A549 (cell line): ENCODE data around the gene ASNSD1. TPM values are rescaled to one million over a fixed set of nuclear protein-coding genes. Genes with fewer than 3 reads are reported as not detected.
A peak's percentile ranks its signal among the peaks of the same experiment; 100 is the strongest.

Experiments used
- ATAC-seq, 2 experiments: fragments of 200-7000 bp in 1 of 2; fragments of >200 bp in 1 of 2; cut with Nextera tagmentation in 1 of 2; cut with Tn5 transposase in 1 of 2; 3 replicates each; pipeline versions ENCODE4 v1.8.0 to v1.9.1; 2018 to 2020; ENCODE audit warnings: mild to moderate bottlenecking in 1 of 2, moderate library complexity in 1 of 2
- CTCF ChIA-PET: fragments of 300-600 bp; sonication (Branson Sonifier 250); formaldehyde crosslinking; extraction: SDS; loops from one replicate; lab custom pipeline; 2021; ENCODE audit warnings: antibody characterized with exemption, inconsistent platforms; lab: Yijun Ruan, JAX
- POLR2A ChIA-PET: fragments of 350-600 bp; formaldehyde crosslinking; extraction: SDS; loops from one replicate; lab custom pipeline; 2021; ENCODE audit warnings: antibody characterized with exemption, inconsistent platforms; lab: Yijun Ruan, JAX
- DNase-seq, 2 experiments: peaks; one replicate each; pipeline versions ENCODE4 v3.0.0 to v3.0.0-alpha.2; 2011 to 2016; ENCODE audit warnings: low read depth in 1 of 2, low spot score in 1 of 2
- FAIRE-seq: peaks from 2 replicates; lab custom pipeline; 2011; peaks lifted over from hg19 to GRCh38; lab: Jason Lieb, UNC
- H3K27ac ChIP-seq, 2 experiments: fragments of >200 bp; sonication (Bioruptor Twin); formaldehyde crosslinking; 3 replicates each; pipeline ENCODE4 v1.5.1; 2016 to 2017
- H3K4me1 ChIP-seq: fragments of >200 bp; sonication (Bioruptor Twin); formaldehyde crosslinking; 3 replicates; pipeline ENCODE4 v1.6.1; 2016
- H3K4me2 ChIP-seq: fragments of >200 bp; sonication (Bioruptor Twin); formaldehyde crosslinking; 3 replicates; pipeline ENCODE4 v1.6.1; 2016
- H3K4me3 ChIP-seq: fragments of >200 bp; sonication (Bioruptor Twin); formaldehyde crosslinking; 3 replicates; pipeline ENCODE4 v1.5.1; 2016
- H3K9me3 ChIP-seq: fragments of >200 bp; sonication (Bioruptor Twin); formaldehyde crosslinking; 3 replicates; pipeline ENCODE4 v1.6.1; 2016
- BHLHE40 ChIP-seq: IDR thresholded peaks from 2 replicates; pipeline ENCODE4 v1.6.1; 2012; ENCODE audit warnings: low read depth, low read length, inconsistent platforms
- CBX2 ChIP-seq: fragments of 200-600 bp; sonication (generic); IDR thresholded peaks from 2 replicates; pipeline ENCODE4 v1.6.1; 2016; ENCODE audit warnings: low read depth, mild to moderate bottlenecking, borderline replicate concordance
- CBX8 ChIP-seq: fragments of 200-600 bp; sonication (generic); IDR thresholded peaks from 2 replicates; pipeline ENCODE4 v1.6.1; 2016
- CEBPB ChIP-seq, 2 experiments: fragments of >200 bp in 1 of 2; sonication (Bioruptor Twin) in 1 of 2; formaldehyde crosslinking in 1 of 2; IDR thresholded peaks; 2 replicates each; pipeline ENCODE4 v1.6.1; 2012 to 2016
- CHD2 ChIP-seq: fragments of 150-350 bp; IDR thresholded peaks from 2 replicates; pipeline ENCODE4 v1.6.1; 2014; ENCODE audit warnings: low read length; ENCODE audit not compliant: partially characterized antibody
- CHD4 ChIP-seq: fragments of 200-600 bp; sonication (generic); IDR thresholded peaks from 2 replicates; pipeline ENCODE4 v1.6.1; 2016; ENCODE audit warnings: antibody characterized with exemption, mild to moderate bottlenecking, borderline replicate concordance
- EP300 ChIP-seq, 2 experiments: fragments of >200 bp; sonication (Bioruptor Twin); formaldehyde crosslinking; IDR thresholded peaks; 2 replicates in 1 of 2; 3 replicates in 1 of 2; pipeline ENCODE4 v1.6.1; 2016 to 2017
- FOXS1 ChIP-seq: fragments of 250-450 bp; sonication (Bioruptor Pico); IDR thresholded peaks from 2 replicates; pipeline ENCODE4 v1.5.0; 2020; ENCODE audit warnings: mild to moderate bottlenecking, moderate library complexity
- HDAC2 ChIP-seq: fragments of 200-600 bp; sonication (generic); IDR thresholded peaks from 2 replicates; pipeline ENCODE4 v1.6.1; 2016
- HOXA7 ChIP-seq: fragments of 250-450 bp; sonication (Bioruptor Pico); IDR thresholded peaks from 2 replicates; pipeline ENCODE4 v1.5.0; 2020; ENCODE audit warnings: mild to moderate bottlenecking, moderate library complexity
- HOXB13 ChIP-seq: fragments of 250-450 bp; sonication (Bioruptor Pico); IDR thresholded peaks from 2 replicates; pipeline ENCODE4 v1.5.0; 2020; ENCODE audit warnings: low read depth, mild to moderate bottlenecking, moderate library complexity
- KDM1A ChIP-seq: fragments of 200-600 bp; sonication (generic); IDR thresholded peaks from 2 replicates; pipeline ENCODE4 v1.6.1; 2016; ENCODE audit warnings: low read depth, mild to moderate bottlenecking
- KDM5A ChIP-seq: fragments of 200-600 bp; sonication (generic); IDR thresholded peaks from 2 replicates; pipeline ENCODE4 v1.6.1; 2016; ENCODE audit warnings: antibody characterized with exemption, mild to moderate bottlenecking
- MAFK ChIP-seq: fragments of 450-650 bp; IDR thresholded peaks from 2 replicates; pipeline ENCODE4 v1.6.1; 2014; ENCODE audit not compliant: partially characterized antibody
- MAZ ChIP-seq: fragments of 150-350 bp; IDR thresholded peaks from 2 replicates; pipeline ENCODE4 v1.6.1; 2014; ENCODE audit warnings: antibody characterized with exemption, low read depth, low read length, borderline replicate concordance
- NPAS2 ChIP-seq: fragments of 250-450 bp; sonication (Bioruptor Pico); IDR thresholded peaks from 2 replicates; pipeline ENCODE4 v1.8.0; 2022; ENCODE audit warnings: mild to moderate bottlenecking, moderate library complexity, borderline replicate concordance
- PHF8 ChIP-seq: fragments of 200-600 bp; sonication (generic); IDR thresholded peaks from 2 replicates; pipeline ENCODE4 v1.6.1; 2016; ENCODE audit warnings: low read depth, mild to moderate bottlenecking, antibody characterized with exemption, moderate library complexity, borderline replicate concordance
- RAD21 ChIP-seq, 2 experiments: fragments of >200 bp in 1 of 2; sonication (Bioruptor Twin) in 1 of 2; formaldehyde crosslinking in 1 of 2; IDR thresholded peaks in 1 of 2; conservative IDR thresholded peaks in 1 of 2; 2 replicates in 1 of 2; 3 replicates in 1 of 2; pipeline ENCODE4 v1.6.1; 2012 to 2018; ENCODE audit warnings: inconsistent platforms in 1 of 2
- RARB ChIP-seq: fragments of 250-450 bp; sonication (Bioruptor Pico); IDR thresholded peaks from 2 replicates; pipeline ENCODE4 v1.8.0; 2021; ENCODE audit warnings: mild to moderate bottlenecking, moderate library complexity
- RCOR1 ChIP-seq: fragments of 150-350 bp; IDR thresholded peaks from 2 replicates; pipeline ENCODE4 v1.6.1; 2014; ENCODE audit warnings: antibody characterized with exemption, low read length, low read depth
- TFCP2L1 ChIP-seq: fragments of 250-450 bp; sonication (Bioruptor Pico); IDR thresholded peaks from 2 replicates; pipeline ENCODE4 v1.5.0; 2021; ENCODE audit warnings: mild to moderate bottlenecking
- ZC3H11A ChIP-seq: fragments of 450-650 bp; IDR thresholded peaks from 2 replicates; pipeline ENCODE4 v1.6.1; 2014; ENCODE audit warnings: antibody characterized with exemption, mild to moderate bottlenecking
- WGBS: methylation state at CpG from one replicate; pipeline ENCODE4 v1.1.6; 2017; ENCODE audit errors: missing lambda C conversion rate; 5-methylcytosine and 5-hydroxymethylcytosine counted together
- polyA plus RNA-seq, 4 experiments: library from polyadenylated mRNA; depleted of rRNA in 3 of 4; stranded (reverse); fragments of >200 nt; fragmentation: RNase III in 1 of 4; extraction: RNeasy Plus Mini Kit Qiagen cat#74134 plus additional on column Dnase treatment in 1 of 4; gene quantifications; 2 replicates in 3 of 4; 3 replicates in 1 of 4; pipeline ENCODE4 v1.2.3, GENCODE V29; 2011 to 2017
- TF ChIP-seq, protein P1 (sequence below): fragments of >200 bp; sonication (Bioruptor Twin); formaldehyde crosslinking; IDR thresholded peaks from 3 replicates; pipeline ENCODE4 v1.6.1; 2016
- TF ChIP-seq, protein P2 (sequence below): IDR thresholded peaks from 2 replicates; pipeline ENCODE4 v1.6.1; 2012; ENCODE audit warnings: low read depth, borderline replicate concordance
- TF ChIP-seq, protein P3 (sequence below): fragments of 200-600 bp; sonication (generic); IDR thresholded peaks from 2 replicates; pipeline ENCODE4 v1.6.1; 2016; ENCODE audit warnings: antibody characterized with exemption, mild to moderate bottlenecking, moderate library complexity
- TF ChIP-seq, protein P4 (sequence below): fragments of 450-650 bp; IDR thresholded peaks from 2 replicates; pipeline ENCODE4 v1.6.1; 2014; ENCODE audit warnings: antibody characterized with exemption
- TF ChIP-seq, protein P5 (sequence below): IDR thresholded peaks from 2 replicates; pipeline ENCODE4 v1.6.1; 2012

The ASNSD1 gene
- polyA plus RNA-seq, 2 of the 4 experiments (the other 2 are of a cell fraction): 45.9 to 69.0 TPM

DNA sequence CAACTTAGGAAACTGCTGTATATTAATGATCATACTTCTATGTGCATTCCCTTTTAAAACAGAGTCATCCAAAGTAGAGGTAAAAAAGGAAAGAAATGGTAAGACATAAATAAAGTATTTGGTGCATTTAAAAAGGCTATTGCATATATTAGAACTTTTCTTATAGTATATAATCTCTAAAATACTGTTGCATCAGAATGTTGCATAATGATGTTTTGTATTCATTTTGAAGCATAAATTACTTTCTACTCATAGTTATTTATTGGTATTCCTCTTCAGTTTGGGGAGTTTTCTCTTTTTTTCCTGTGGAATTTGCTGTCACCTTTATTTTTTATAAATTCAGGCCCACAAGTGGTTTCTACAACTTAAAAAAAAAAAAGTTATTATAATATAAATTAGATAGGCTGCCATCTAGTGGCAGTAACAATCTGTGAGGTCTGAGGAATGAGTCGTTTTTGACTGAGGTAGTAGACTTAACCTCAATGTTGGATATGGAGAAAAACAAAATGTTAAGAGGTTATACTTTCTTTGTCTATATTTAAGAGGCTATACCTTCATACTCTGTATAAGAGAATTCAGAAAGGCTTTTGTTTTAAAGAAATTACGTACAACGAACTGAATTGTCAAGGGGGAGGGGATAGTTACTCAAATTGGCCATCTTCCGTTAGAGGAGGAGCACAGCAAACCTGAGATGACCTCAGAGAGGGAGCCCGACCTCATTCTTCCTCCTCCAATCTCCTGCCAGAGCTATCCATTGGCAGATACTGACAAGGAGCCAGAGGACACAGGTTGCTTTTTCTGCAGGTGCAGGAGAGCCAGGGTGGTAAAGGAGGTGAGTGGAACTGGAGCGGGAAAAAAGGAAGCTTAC, 37.0 kb downstream of the ASNSD1 start (continued):
- TF ChIP-seq, protein P1, sequence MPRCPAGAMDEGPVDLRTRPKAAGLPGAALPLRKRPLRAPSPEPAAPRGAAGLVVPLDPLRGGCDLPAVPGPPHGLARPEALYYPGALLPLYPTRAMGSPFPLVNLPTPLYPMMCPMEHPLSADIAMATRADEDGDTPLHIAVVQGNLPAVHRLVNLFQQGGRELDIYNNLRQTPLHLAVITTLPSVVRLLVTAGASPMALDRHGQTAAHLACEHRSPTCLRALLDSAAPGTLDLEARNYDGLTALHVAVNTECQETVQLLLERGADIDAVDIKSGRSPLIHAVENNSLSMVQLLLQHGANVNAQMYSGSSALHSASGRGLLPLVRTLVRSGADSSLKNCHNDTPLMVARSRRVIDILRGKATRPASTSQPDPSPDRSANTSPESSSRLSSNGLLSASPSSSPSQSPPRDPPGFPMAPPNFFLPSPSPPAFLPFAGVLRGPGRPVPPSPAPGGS: no peak
- no peak for TF ChIP-seq BHLHE40
- TF ChIP-seq, protein P2, sequence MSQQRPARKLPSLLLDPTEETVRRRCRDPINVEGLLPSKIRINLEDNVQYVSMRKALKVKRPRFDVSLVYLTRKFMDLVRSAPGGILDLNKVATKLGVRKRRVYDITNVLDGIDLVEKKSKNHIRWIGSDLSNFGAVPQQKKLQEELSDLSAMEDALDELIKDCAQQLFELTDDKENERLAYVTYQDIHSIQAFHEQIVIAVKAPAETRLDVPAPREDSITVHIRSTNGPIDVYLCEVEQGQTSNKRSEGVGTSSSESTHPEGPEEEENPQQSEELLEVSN: no peak
- TF ChIP-seq, protein P3, sequence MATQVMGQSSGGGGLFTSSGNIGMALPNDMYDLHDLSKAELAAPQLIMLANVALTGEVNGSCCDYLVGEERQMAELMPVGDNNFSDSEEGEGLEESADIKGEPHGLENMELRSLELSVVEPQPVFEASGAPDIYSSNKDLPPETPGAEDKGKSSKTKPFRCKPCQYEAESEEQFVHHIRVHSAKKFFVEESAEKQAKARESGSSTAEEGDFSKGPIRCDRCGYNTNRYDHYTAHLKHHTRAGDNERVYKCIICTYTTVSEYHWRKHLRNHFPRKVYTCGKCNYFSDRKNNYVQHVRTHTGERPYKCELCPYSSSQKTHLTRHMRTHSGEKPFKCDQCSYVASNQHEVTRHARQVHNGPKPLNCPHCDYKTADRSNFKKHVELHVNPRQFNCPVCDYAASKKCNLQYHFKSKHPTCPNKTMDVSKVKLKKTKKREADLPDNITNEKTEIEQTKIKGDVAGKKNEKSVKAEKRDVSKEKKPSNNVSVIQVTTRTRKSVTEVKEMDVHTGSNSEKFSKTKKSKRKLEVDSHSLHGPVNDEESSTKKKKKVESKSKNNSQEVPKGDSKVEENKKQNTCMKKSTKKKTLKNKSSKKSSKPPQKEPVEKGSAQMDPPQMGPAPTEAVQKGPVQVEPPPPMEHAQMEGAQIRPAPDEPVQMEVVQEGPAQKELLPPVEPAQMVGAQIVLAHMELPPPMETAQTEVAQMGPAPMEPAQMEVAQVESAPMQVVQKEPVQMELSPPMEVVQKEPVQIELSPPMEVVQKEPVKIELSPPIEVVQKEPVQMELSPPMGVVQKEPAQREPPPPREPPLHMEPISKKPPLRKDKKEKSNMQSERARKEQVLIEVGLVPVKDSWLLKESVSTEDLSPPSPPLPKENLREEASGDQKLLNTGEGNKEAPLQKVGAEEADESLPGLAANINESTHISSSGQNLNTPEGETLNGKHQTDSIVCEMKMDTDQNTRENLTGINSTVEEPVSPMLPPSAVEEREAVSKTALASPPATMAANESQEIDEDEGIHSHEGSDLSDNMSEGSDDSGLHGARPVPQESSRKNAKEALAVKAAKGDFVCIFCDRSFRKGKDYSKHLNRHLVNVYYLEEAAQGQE: no peak
- no peak for TF ChIP-seq CBX2
- TF ChIP-seq, protein P4, sequence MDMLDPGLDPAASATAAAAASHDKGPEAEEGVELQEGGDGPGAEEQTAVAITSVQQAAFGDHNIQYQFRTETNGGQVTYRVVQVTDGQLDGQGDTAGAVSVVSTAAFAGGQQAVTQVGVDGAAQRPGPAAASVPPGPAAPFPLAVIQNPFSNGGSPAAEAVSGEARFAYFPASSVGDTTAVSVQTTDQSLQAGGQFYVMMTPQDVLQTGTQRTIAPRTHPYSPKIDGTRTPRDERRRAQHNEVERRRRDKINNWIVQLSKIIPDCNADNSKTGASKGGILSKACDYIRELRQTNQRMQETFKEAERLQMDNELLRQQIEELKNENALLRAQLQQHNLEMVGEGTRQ: no peak
- no peak for TF ChIP-seq PHF8
- no peak for TF ChIP-seq CHD4
- TF ChIP-seq CHD2: no peak
- TF ChIP-seq KDM1A: no peak
- TF ChIP-seq TFCP2L1 (CRISPR knock-in tag): no peak
- TF ChIP-seq CEBPB (IDR thresholded peaks at IDR 0.05): peak; percentile 7 to 58; a peak in 2 of 4 replicates
- no peak for TF ChIP-seq FOXS1 (CRISPR knock-in tag)
- TF ChIP-seq HOXA7 (CRISPR knock-in tag): no peak
- no peak for TF ChIP-seq HDAC2
- no peak for TF ChIP-seq NPAS2 (CRISPR knock-in tag)

DNA sequence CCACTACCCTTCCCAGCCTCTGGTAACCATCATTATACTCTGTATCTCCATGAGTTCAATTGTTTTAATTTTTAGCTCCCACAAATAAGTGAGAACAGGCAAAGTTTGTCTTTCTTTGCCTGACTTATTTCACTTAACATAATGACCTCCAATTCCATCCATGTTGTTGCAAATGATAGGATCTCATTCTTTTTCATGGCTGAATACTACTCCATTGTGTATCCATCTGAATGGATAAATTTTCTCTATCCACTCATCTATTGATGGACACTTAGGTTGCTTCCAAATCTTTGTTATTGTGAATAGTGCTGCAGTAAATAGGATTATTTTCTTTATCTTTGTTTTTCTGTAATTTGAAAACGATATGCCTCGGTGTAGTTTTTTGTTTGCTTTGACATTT, 39.4 kb downstream of the ASNSD1 start:
- WGBS: 49% methylated on average over 2 of the region's 2 CpGs
- H3K4me2 ChIP-seq: no peak overlapping the region
- POLR2A ChIA-PET: no interaction called here
- CTCF ChIA-PET: interaction anchor here (1.0 to 2.4 kb wide), 3 partner anchors 10 to 40 kb away, joined by 3 to 11 read pairs (median 3); partner anchors contain the start of genes ANKAR and ASNSD1
- FAIRE-seq (no peak), ATAC-seq (no peak), DNase-seq (no peak)
- H3K4me1 ChIP-seq: no peaks in the 10 kb centered on the region
- no peaks in the 10 kb centered on the region for H3K9me3 ChIP-seq
- TF ChIP-seq RAD21 (conservative IDR thresholded peaks at IDR 0.05 in 1 of 2, IDR thresholded peaks at IDR 0.05 in 1 of 2): no peak
- TF ChIP-seq, protein P1: no peak
- TF ChIP-seq, protein P5, sequence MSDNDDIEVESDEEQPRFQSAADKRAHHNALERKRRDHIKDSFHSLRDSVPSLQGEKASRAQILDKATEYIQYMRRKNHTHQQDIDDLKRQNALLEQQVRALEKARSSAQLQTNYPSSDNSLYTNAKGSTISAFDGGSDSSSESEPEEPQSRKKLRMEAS: no peak
- no peak for TF ChIP-seq MAZ
- no peak for TF ChIP-seq KDM5A
- no peak for TF ChIP-seq NPAS2 (CRISPR knock-in tag)
- no peak for TF ChIP-seq ZC3H11A
- no peak for TF ChIP-seq RARB
- no peak for TF ChIP-seq MAFK
- no peak for TF ChIP-seq CBX8
- TF ChIP-seq HOXB13 (CRISPR knock-in tag): no peak
- TF ChIP-seq RCOR1: no peak
- no peak for TF ChIP-seq EP300 (IDR thresholded peaks at IDR 0.05)
- H3K4me3 ChIP-seq: no peak overlapping the region
- H3K27ac ChIP-seq: no peak overlapping the region
